Endodermal cell (in vitro differentiated cells): ENCODE measurements around the gene ZNF740. TPM values are rescaled to one million over a fixed set of nuclear protein-coding genes. Genes with fewer than 3 reads are reported as not detected.
A peak's percentile ranks its signal among the peaks of the same experiment; 100 is the strongest.

Experiments used
- DNase-seq: peaks from one replicate; pipeline ENCODE4 v3.0.0-alpha.2; 2017
- H3K27ac ChIP-seq: 2 replicates; pipeline ENCODE4 v1.5.1; 2013; ENCODE audit warnings: mild to moderate bottlenecking, low read depth, low read length, moderate library complexity
- H3K27me3 ChIP-seq: 2 replicates; pipeline ENCODE4 v1.6.1; 2013; ENCODE audit warnings: mild to moderate bottlenecking, low read length, moderate library complexity; ENCODE audit not compliant: insufficient read depth, control insufficient read depth, poor library complexity, severe bottlenecking
- H3K36me3 ChIP-seq: 2 replicates; pipeline ENCODE4 v1.7.0; 2013; ENCODE audit warnings: mild to moderate bottlenecking, low read length, moderate library complexity; ENCODE audit not compliant: control insufficient read depth, insufficient read depth
- H3K4me1 ChIP-seq: one replicate; pipeline ENCODE4 v1.7.0; 2013; ENCODE audit warnings: low read length; ENCODE audit not compliant: control insufficient read depth, insufficient read depth
- H3K4me3 ChIP-seq: 2 replicates; pipeline ENCODE4 v1.5.1; 2013; ENCODE audit warnings: mild to moderate bottlenecking, low read length, moderate library complexity
- H3K9ac ChIP-seq: 2 replicates; pipeline ENCODE4 v1.6.1; 2013; ENCODE audit warnings: mild to moderate bottlenecking, low read length, moderate library complexity; ENCODE audit not compliant: poor library complexity, severe bottlenecking; ENCODE audit errors: extremely low read depth
- H3K9me3 ChIP-seq: 2 replicates; pipeline ENCODE4 v1.6.1; 2013; ENCODE audit warnings: mild to moderate bottlenecking, low read length, moderate library complexity; ENCODE audit not compliant: control insufficient read depth
- H3K27ac Mint-ChIP-seq: 2 replicates; pipeline ENCODE4 v1.8.0; 2020; ENCODE audit warnings: mixed read lengths
- H3K27me3 Mint-ChIP-seq: 2 replicates; pipeline ENCODE4 v1.8.0; 2021; ENCODE audit warnings: mild to moderate bottlenecking, mixed read lengths; ENCODE audit not compliant: insufficient read depth
- H3K36me3 Mint-ChIP-seq: 2 replicates; pipeline ENCODE4 v1.8.0; 2020; ENCODE audit warnings: low read depth, mixed read lengths
- H3K4me1 Mint-ChIP-seq: 2 replicates; pipeline ENCODE4 v1.8.0; 2020; ENCODE audit warnings: mixed read lengths
- H3K4me3 Mint-ChIP-seq: 2 replicates; pipeline ENCODE4 v1.8.0; 2020; ENCODE audit warnings: mild to moderate bottlenecking, moderate library complexity, mixed read lengths
- H3K9me3 Mint-ChIP-seq: 2 replicates; pipeline ENCODE4 v1.8.0; 2020; ENCODE audit warnings: mild to moderate bottlenecking, mixed read lengths
- WGBS, 2 experiments: methylation state at CpG; one replicate each; pipeline versions ENCODE4 v1.1.5 to v1.1.7; 2013; ENCODE audit warnings: missing lambda C conversion rate in 2 of 2, mixed read lengths in 1 of 2; ENCODE audit not compliant: insufficient coverage in 1 of 2, insufficient read length in 1 of 2; 5-methylcytosine and 5-hydroxymethylcytosine counted together
- total RNA-seq, 2 donors: library from RNA; stranded (reverse); fragmentation: NEBNext Ultra II Directional in 1 of 2; extraction: Animal tissue kit (Norgen Biotek cat#: 25700) in 1 of 2; gene quantifications; 2 replicates in 1 of 2; 3 replicates in 1 of 2; pipeline ENCODE4 v1.2.1, GENCODE V29; 2021
- TF ChIP-seq, protein P1 (sequence below): fragments of 200-600 bp; sonication (generic); conservative IDR thresholded peaks from 2 replicates; pipeline ENCODE4 v1.5.0; 2021; ENCODE audit warnings: antibody characterized with exemption, mild to moderate bottlenecking

ZNF740 gene
- total RNA-seq, 2 donors from 2014 or later: 54.0 to 54.6 TPM

- Mint-ChIP-seq H3K36me3 (peaks cover 16% of the 10 kb centered on the region), H3K4me1 (peaks cover 68% of the 10 kb centered on the region), H3K27ac (peak overlapping the region; percentile 72), H3K9me3 (no peaks in the 10 kb centered on the region), H3K27me3 (peaks cover 24% of the 10 kb centered on the region), H3K4me3 (peak overlapping the region; percentile 69)
- no peak for DNase-seq
- Histone ChIP-seq H3K4me1 (peaks cover 14% of the 10 kb centered on the region), H3K9me3 (no peaks in the 10 kb centered on the region), H3K27ac (no peak overlapping the region), H3K27me3 (peaks cover 21% of the 10 kb centered on the region), H3K9ac (no peak overlapping the region), H3K36me3 (no peaks in the 10 kb centered on the region), H3K4me3 (no peak overlapping the region)
- 38% methylated on average over 3 of the region's 3 CpGs; no CpG with 5 or more reads in 1 of the 2 experiments for WGBS, 2 experiments
- TF ChIP-seq, protein P1, sequence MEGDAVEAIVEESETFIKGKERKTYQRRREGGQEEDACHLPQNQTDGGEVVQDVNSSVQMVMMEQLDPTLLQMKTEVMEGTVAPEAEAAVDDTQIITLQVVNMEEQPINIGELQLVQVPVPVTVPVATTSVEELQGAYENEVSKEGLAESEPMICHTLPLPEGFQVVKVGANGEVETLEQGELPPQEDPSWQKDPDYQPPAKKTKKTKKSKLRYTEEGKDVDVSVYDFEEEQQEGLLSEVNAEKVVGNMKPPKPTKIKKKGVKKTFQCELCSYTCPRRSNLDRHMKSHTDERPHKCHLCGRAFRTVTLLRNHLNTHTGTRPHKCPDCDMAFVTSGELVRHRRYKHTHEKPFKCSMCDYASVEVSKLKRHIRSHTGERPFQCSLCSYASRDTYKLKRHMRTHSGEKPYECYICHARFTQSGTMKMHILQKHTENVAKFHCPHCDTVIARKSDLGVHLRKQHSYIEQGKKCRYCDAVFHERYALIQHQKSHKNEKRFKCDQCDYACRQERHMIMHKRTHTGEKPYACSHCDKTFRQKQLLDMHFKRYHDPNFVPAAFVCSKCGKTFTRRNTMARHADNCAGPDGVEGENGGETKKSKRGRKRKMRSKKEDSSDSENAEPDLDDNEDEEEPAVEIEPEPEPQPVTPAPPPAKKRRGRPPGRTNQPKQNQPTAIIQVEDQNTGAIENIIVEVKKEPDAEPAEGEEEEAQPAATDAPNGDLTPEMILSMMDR: no peak
These were observed 37.4 kb downstream of the ZNF740 start for GRCh38 chr12:53217931-53218307.

DNA sequence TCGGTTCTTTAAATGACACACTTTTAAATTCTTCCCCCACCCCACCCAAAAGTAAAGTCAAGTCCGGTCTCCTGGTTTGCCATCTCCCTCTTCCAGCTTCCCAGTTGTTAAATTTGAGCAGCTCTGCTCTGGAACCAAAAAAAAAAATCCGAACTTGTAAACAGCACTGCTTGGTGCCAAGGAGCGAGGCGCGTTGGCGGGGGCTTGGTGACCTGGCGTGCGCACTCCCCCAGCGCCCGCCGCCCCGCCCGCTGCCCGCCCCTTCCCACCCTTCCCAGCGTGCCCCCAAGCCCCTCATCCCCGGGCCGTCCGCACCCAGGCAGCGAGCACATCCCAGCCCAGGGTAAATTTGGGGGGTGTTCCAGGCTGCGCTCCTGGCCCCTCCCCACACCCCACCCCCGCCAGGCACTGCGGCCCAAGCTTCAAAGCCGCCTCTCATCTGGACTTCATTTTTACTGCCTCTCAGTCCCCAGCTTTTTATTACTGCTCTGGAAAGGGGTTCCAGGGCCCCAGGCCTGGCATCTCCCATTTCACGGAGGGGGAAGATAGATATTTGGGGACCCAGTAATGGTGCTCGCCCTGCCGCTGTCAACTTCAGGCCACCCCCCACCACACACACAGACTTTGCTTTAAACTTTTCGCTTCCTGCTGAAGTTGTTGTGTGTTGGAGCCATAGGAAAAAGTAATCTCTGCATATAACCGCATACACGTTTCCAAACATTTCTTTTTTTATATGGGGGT lies 38.2 kb downstream of the ZNF740 start:
- Histone ChIP-seq H3K9me3 (no peaks in the 10 kb centered on the region), H3K36me3 (no peaks in the 10 kb centered on the region), H3K9ac (no peak overlapping the region), H3K4me3 (peak overlapping the region; percentile 92), H3K27me3 (peaks cover 21% of the 10 kb centered on the region), H3K4me1 (peaks cover 16% of the 10 kb centered on the region), H3K27ac (no peak overlapping the region)
- Mint-ChIP-seq H3K4me3 (peak overlapping the region; percentile 69), H3K4me1 (peaks cover 71% of the 10 kb centered on the region), H3K27ac (no peak overlapping the region), H3K27me3 (peaks cover 24% of the 10 kb centered on the region), H3K36me3 (peaks cover 9% of the 10 kb centered on the region), H3K9me3 (no peaks in the 10 kb centered on the region)
- TF ChIP-seq, protein P1: no peak
- WGBS, 2 experiments: 20 to 26% methylated on average over 4 to 25 of the region's 30 CpGs
- peak; percentile 65 for DNase-seq

DNA sequence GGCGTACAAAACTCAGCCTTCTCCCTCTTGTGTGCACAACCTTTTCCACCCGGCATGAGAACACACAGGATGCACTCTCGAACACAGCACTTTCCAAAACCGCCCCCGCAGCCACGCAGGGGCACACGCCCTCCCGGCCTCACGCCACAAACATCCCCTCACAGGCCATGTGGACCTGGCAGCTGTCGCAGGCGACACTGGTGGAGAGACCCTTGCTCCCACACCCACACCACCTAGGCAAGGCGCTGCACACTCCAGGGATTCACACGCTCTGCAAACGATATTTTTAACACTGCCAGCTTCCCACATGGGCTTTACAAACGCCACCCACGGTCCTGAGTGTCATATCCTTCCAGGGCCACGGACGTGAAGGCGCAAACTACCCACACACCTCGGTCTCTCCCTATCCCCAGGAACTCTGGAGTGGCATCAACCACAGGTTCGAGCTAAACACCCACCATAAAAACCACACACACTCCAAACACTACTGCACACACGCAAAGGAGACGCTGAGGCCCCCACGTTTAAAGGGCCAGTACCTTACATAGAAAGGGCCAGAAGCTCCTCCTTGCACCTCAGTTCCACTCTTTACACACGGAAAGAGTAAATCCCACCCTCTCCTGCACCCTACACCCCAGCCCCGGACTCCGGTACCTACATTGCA lies 38.9 kb downstream of the ZNF740 start:
- H3K4me1 Mint-ChIP-seq: peaks cover 72% of the 10 kb centered on the region
- no peaks in the 10 kb centered on the region for H3K36me3 ChIP-seq
- H3K9me3 Mint-ChIP-seq: no peaks in the 10 kb centered on the region
- peaks cover 24% of the 10 kb centered on the region for H3K27me3 Mint-ChIP-seq
- H3K4me3 Mint-ChIP-seq: peak overlapping the region; percentile 69
- peak overlapping the region; percentile 92 for H3K4me3 ChIP-seq
- DNase-seq: peak; percentile 66
- no peak overlapping the region for H3K9ac ChIP-seq
- TF ChIP-seq, protein P1: no peak
- H3K27ac ChIP-seq: no peak overlapping the region
- H3K9me3 ChIP-seq: no peaks in the 10 kb centered on the region
- H3K27me3 ChIP-seq: peaks cover 21% of the 10 kb centered on the region
- peaks cover 4% of the 10 kb centered on the region for H3K36me3 Mint-ChIP-seq
- peaks cover 21% of the 10 kb centered on the region for H3K4me1 ChIP-seq
- peak overlapping the region; percentile 35 for H3K27ac Mint-ChIP-seq
- WGBS, 2 experiments: 10 to 13% methylated on average over 8 to 27 of the region's 27 CpGs
